Left ventricle myocardium superior (tissue), 1 donor: Measurements from ENCODE around the gene PCED1B. TPM values are rescaled to one million over a fixed set of nuclear protein-coding genes. Genes with fewer than 3 reads are reported as not detected.
"Not testable (repeated sequence)": the region's sequence is repeated elsewhere in the genome, so short reads cannot be mapped to it uniquely, and the experiment has no call there.

Experiments
- ATAC-seq: fragments of 200-7000 bp; cut with Tn5 transposase; one replicate; pipeline ENCODE4 v1.9.1; 2020; ENCODE audit warnings: mild to moderate bottlenecking, moderate library complexity
- DNase-seq: peaks from one replicate; pipeline ENCODE4 v3.0.0-alpha.2; 2020
- intact Hi-C: fragments of 100-400 bp; cut with micrococcal nuclease; formaldehyde crosslinking; loops from one replicate; pipeline ENCODE4 v1.11.0; 2022
- microRNA-seq: library from miRNA; unstranded; fragments of <30 nt; microRNA quantifications from one replicate; pipeline ENCODE4 v1.2.0, GENCODE V29; 2020; ENCODE audit warnings: borderline number of aligned reads
- total RNA-seq: library from RNA; stranded (reverse); fragmentation: NEBNext Ultra II Directional; extraction: Animal tissue kit (Norgen Biotek cat#: 25700); gene quantifications from one replicate; pipeline ENCODE4 v1.2.1, GENCODE V29; 2021
- donor health status: DM: no; HTN: yes; CAD: no; lungs with severe emphysema.

The PCED1B gene
- total RNA-seq, 1 donor from 2014 or later, result 1.1 TPM

DNA sequence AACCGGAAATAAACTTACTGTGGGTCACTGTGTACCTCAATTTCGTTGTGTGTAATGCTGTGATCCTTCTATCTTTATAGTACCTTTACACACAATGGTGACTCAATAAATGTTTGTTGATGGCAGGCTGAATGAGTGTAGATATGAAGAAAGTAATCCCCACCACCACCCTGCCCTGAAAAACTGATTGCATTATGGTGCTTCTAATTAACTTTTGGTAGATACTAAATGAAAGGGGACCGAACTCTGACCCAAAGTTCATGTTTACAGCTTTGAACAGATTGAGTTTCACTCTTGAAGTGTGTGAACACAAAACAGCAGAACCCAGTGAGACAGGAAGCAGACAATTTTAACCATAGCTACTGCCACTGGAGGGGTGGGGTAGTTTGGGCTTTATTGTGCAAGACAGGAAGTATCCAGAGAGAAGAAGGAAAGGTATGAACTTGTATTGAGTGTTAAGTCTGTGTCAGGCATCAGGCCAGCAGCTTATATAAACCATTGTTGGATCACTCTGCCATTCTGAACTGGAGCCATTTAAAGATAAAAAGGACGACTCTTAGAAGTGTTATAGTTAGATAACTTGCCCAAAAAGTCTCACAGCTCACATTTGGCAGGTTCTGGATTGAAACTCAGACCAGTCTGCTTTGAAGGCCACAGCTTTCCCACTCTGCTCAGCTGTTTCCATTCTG is 197.3 kb downstream of the PCED1B start:
- intact Hi-C loops, result no loop called here
- DNase-seq (no peak), ATAC-seq (peak; percentile 87)

DNA sequence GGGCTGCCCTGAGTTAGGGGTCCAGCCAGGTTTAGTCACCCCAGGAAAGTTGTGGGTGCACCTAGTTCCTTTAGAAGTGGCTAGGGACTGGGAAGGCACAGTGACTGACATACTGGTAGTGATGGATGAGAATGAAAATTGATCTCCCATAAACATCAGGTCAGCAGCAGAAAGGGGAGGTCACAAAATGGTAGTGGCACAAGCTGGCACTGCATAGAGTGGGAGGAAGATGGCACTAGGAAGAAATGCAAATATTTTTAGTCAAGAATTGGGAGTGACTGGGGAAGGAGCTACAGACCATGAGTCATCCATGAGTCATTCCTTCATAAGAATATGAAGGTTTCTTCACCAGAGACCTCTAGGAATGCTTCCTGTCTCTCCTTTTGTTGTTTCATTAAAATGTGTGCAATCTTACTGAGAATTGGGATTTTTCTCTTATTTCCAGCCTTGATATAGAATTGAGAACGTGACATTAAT is 198.6 kb downstream of the PCED1B start:
- ATAC-seq, result no peak
- DNase-seq, result no peak
- intact Hi-C loops, result no loop called here

DNA sequence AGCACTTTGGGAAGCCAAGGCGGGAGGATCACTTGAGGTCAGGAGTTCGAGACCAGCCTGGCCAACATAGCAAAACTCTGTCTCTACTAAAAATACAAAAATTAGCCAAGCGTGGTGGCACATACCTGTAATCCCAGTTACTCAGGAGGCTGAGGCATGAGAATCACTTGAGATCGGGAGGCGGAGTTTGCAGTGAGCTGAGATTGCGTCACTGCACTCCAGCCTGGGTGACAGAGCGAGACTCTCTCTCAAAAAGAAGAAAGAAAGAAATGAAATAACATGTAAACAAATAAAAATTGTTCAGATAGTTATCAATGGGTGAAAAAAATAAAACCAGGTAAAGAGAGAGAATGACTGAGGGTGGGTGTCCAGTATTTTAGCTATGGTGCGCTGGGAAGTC is 200.3 kb downstream of the PCED1B start:
- DNase-seq, ATAC-seq, intact Hi-C loops: not testable (repeated sequence)

DNA sequence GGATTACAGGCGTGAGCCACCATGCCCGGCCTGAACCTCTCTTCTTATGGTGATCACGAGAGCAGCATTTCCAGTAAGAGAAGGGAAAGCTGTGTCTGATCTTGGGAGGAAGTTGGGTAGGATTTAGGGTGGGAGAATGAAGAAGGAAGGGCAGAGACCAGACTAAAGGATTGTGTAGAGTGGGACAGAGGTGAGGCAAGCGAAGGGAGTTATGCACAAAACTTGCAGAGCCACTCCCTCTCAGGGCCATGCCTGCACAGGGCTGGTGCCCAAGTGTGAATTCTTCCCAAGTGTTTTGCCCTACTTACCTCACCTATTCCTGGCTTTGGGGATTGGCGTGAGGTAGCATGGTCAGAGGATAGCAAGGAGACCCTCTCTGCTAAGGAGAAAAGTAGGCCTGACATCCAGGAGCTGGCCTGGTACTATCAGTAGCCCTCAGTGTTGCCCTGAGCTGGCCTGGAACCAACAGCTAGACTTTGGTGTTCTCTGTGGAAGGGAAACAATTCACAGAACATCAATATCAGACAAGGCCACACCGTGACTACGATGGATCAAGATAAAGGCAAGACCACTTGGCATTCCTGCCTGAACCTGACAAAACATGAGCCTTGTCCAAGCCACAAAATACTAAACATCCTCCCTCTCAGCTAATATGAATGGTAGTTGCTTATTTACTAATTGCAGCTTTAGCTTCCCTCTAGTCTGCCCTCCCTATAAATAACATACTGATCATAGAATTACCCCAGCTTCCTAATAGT is 201.3 kb downstream of the PCED1B start:
- DNase-seq (no peak), ATAC-seq (no peak)
- intact Hi-C loops, result no loop called here

DNA sequence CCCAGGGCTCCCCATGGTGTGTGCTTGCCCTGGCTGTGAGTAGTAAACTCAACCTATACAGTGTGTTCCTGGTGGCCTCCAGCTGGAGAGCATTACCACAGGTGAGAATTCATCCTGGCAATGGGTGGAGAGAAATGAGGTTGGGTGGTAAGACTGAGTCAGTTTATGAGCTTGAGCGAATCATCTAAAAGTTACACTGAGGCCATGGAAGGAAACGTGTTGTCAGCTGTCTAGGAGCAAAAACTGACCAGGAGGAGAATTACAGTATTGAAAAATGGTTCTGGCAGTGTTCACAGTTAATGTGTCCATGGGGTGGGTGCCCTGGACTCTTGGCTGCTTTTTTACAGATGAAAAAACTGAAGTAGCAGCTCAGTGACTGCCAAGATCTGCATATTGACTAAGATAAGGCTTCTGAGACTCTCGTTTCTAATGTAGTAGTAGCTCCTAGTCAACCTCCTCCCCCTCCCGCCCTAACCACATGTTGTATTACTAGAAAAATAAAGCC is 202.3 kb downstream of the PCED1B start:
- peak; percentile 73 for ATAC-seq

DNA sequence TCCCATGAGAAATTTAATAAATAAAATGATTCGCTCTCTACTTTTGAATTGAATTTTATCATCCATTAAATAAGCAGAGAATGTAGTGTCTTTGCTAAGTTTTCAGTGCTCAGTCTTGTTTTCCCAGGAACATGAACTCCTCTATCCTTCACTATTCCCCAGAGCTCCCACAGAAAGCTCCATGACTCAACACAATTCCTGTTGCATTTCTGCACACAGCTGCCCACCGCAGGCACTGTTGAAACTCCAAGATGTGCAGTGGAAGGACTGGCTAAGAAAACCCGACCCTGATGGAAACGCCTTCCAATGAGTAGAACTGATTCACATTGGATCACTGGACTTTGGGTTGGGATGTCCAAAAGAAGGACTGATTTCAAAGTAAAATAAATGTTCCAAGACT is 202.8 kb downstream of the PCED1B start:
- intact Hi-C loops, result no loop called here
- ATAC-seq (peak; percentile 81), DNase-seq (no peak)

More for the DNA sequence above, 202.3 kb downstream of the PCED1B start:
- DNase-seq, result no peak
- intact Hi-C loops, result no loop called here

Small RNA genes lying within 50 kb of the gene (microRNA-seq; reads per million reads assigned to microRNA genes)
- gene MIR4698, result not detected

Other genes with a start within 250 kb of the PCED1B start
- gene AMIGO2, start 338 bp downstream of the PCED1B start, total RNA-seq, result 2.1 TPM